Activated naive CD4-positive, alpha-beta T cell treated with anti-CD3 and anti-CD28 coated beads, Interleukin-2, amount 50 U/mL, for 72 hours (primary cell): ENCODE measurements around the gene TPO. TPM values are rescaled to one million over a fixed set of nuclear protein-coding genes. Genes with fewer than 3 reads are reported as not detected.
"Not testable (repeated sequence)": the region's sequence is repeated elsewhere in the genome, so short reads cannot be mapped to it uniquely, and the experiment has no call there.

Experiments
- ATAC-seq, 2 donors: fragments of 150-1000 bp; cut with Tn5 transposase; 2 replicates each; pipeline ENCODE4 v1.10.0; 2021; ENCODE audit warnings: mild to moderate bottlenecking in 2 of 2, moderate library complexity in 2 of 2
- DNase-seq, 2 donors: peaks; one replicate each; pipeline ENCODE4 v3.0.0; 2021 to 2022; ENCODE audit warnings: low spot score in 2 of 2
- H3K27ac Mint-ChIP-seq, 2 donors: one replicate each; pipeline ENCODE4 v1.8.0; 2022; ENCODE audit warnings: mild to moderate bottlenecking in 2 of 2, mixed read lengths in 2 of 2
- H3K36me3 Mint-ChIP-seq, 2 donors: one replicate each; pipeline ENCODE4 v1.8.0; 2022; ENCODE audit warnings: mixed read lengths in 2 of 2
- H3K9me3 Mint-ChIP-seq, 2 donors: one replicate each; pipeline ENCODE4 v1.8.0; 2022; ENCODE audit warnings: mixed read lengths in 2 of 2
- total RNA-seq, 2 donors: library from RNA; stranded (reverse); gene quantifications; one replicate each; pipeline ENCODE4 v1.2.3, GENCODE V29; 2022

Gene TPO
- total RNA-seq, 2 donors from 2014 or later = not detected

- H3K36me3 Mint-ChIP-seq = no peaks in the 10 kb centered on the region
- H3K9me3 Mint-ChIP-seq = no peaks in the 10 kb centered on the region
- DNase-seq (no peak), ATAC-seq (no peak)
- no peak overlapping the region for H3K27ac Mint-ChIP-seq
Observed at GRCh38 chr2:1516798-1517060, 103.5 kb downstream of the TPO start.

DNA sequence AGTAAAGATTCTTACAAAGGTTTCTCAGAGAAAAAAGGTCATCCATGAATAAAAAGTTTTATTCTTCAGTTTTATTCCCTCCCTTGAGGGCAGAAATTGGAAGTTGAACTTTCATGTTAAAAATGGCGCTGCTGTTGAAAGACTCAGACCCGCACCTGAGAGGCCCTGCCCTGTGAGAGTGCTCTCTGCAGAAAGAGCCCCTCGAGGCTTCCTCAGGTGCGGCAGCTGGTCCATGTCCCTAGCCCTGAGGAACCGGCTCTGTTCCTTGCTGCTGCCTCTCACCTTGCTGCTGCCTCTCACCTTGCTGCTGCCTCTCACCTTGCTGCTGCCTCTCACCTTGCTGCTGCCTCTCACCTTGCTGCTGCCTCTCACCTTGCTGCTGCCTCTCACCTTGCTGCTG, 104.0 kb downstream of the TPO start:
- H3K27ac Mint-ChIP-seq, H3K9me3 Mint-ChIP-seq, H3K36me3 Mint-ChIP-seq, ATAC-seq, DNase-seq: not testable (repeated sequence)

GRCh38 chr2:1517786-1518185, 104.5 kb downstream of the TPO start:
- no peaks in the 10 kb centered on the region for H3K9me3 Mint-ChIP-seq
- no peaks in the 10 kb centered on the region for H3K36me3 Mint-ChIP-seq
- no peak overlapping the region for H3K27ac Mint-ChIP-seq
- no peak for ATAC-seq
- DNase-seq = no peak

- Mint-ChIP-seq H3K36me3 (no peaks in the 10 kb centered on the region), H3K27ac (peak overlapping the region; percentile 68 to 73), H3K9me3 (no peaks in the 10 kb centered on the region)
- DNase-seq = no peak
- ATAC-seq = peak; percentile 64 to 74
Observed at GRCh38 chr2:1518331-1518803, 105.1 kb downstream of the TPO start.

DNA sequence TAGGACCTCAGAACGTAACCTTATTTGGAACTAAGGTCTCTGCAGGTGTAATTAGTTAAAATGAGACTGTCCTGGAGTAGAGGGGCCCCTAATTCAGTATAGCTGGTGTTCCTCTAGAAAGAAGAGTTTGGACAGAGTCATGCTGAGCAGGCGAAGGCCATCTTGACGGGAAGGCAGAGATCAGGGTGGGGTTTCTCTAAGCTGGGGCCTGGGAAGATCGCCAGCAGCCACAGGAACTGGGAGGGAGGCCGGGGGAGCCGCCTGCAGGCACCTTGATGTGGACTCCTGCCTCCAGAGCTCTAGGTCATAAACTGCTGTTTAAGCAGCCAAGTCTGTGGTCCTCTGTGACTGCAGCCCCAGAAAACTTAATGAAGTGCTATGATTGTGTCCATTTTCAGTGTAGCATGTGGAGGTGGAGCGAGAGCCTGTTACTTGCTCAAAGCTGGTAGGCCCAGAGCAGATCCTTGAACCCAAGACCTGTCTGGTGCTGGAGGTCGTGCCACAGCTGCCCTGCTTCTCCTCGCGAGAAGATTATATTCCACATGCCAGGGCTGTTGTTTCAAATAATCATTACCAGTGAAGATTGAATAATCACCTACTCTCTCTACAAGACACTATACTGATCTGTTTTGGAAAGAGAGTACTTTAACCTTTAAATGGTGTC, 105.7 kb downstream of the TPO start:
- peak in 1 of 2 donors; percentile 22 for ATAC-seq
- Mint-ChIP-seq H3K9me3 (no peaks in the 10 kb centered on the region), H3K36me3 (no peaks in the 10 kb centered on the region), H3K27ac (peak overlapping the region; percentile 68 to 73)
- no peak for DNase-seq

- no peak for DNase-seq
- ATAC-seq = no peak
- Mint-ChIP-seq H3K9me3 (no peaks in the 10 kb centered on the region), H3K36me3 (no peaks in the 10 kb centered on the region), H3K27ac (no peak overlapping the region)
Observed at GRCh38 chr2:1521191-1521877, 108.1 kb downstream of the TPO start.

DNA sequence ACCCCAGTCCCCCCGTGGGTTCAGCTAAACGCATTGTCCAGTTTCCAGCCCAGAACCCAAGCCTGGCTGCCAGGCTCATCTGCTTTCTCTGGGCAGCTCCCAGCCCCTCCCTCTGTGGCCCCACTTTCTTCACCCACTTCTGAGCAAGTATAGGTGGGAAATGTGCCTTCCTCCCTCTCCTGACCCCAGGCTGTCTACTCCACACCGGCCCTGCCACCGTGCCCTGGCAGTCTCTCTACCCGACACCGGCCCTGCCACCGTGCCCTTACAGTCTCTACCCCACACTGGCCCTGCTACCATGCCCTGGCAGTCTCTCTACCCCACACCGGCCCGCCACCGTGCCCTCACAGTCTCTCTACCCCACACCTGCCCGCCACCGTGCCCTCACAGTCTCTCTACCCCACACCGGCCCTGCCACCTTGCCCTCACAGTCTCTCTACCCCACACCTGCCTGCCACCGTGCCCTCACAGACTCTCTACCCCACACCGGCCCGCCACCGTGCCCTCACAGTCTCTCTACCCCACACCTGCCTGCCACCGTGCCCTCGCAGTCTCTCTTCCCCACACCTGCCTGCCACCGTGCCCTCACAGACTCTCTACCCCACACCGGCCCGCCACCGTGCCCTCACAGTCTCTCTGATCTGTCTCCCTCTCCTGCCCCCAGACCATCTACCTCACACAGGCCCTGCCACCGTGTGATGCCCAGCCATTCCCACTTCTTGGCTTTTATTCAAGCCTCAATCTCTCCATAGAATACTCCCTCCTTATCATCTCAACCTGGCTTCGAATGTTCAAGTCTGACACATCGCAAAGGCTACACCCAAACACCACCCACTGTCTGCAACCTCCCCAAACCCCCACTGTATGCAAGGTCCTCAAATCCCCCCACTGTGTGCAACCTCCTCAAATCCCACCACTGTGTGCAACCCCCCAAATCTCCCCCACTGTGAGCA, 108.9 kb downstream of the TPO start:
- no peaks in the 10 kb centered on the region for H3K36me3 Mint-ChIP-seq
- no peak for ATAC-seq
- no peak overlapping the region for H3K27ac Mint-ChIP-seq
- no peak for DNase-seq
- H3K9me3 Mint-ChIP-seq = no peaks in the 10 kb centered on the region

DNA sequence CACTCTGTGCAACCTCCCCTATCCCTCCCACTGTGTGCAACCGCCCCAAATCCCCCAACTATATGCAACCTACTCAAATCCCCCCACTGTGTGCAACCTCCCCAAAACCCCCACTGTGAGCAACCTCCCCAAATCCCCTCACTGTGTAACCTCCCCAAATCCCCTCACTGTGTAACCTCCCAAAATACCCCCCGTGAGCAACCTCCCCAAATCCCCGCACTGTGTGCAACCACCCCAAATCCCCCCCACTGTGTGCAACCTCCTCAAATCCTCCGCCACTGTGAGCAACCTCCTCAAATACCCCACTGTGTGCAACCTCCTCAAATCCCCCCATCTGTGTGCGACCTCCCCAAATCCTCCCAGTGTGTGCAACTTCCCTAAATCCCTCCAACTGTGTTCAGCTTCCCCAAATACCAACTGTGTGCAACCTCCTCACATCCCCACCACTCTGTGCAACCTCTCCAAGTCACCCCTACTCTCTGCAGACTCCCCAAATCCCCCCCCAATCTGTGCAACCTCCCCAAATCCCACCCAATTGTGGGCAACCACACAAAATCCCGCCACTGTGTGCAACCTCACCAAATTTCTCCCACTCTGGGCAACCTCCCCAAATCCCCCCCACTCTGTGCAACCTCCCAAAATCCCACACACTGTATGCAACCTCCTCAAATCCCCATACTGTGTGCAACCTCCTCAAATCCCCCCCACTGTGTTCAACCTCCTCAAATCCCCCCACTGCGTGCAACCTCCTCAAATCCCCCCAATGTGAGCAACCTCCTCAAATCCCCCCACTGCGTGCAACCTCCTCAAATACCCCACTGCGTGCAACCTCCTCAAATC, 114.1 kb downstream of the TPO start:
- no peaks in the 10 kb centered on the region for H3K36me3 Mint-ChIP-seq
- ATAC-seq (no peak), DNase-seq (no peak)
- no peak overlapping the region for H3K27ac Mint-ChIP-seq
- no peaks in the 10 kb centered on the region for H3K9me3 Mint-ChIP-seq

DNA sequence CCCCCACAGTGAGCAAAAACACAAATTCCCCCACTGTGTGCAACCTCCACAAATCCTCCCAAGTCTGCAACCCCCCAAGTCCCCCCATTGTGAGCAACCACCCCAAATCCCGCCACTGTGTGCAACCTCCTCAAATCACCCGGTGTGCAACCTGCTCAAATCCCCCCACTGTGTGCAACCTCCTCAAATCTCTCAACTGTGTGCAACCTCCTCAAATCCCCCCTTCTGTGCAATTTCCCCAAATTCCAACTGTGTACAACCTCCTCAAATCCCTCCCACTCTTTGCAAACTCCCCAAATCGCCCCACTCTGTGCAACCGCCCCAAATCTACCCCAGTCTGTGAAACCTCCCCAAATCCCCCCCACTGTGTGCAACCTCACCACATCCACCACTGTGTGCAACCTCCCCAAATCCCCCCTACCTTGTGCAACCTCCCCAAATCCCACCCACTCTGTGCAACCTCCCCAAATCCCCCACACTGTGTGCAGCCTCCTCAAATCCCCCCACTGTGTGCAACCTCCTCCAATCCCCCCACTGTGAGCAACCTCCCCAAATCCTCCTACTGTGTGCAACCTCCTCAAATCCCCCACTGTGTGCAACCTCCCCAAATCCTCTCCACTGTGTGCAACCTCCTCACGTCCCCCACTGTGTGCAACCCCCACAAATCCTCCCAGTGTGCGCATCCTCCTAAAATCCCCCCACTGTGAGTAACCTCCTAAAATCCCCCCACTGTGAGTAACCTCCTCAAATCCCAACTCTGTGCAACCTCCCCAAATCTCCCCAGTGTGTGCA, 115.2 kb downstream of the TPO start:
- DNase-seq (no peak), ATAC-seq (no peak)
- no peaks in the 10 kb centered on the region for H3K9me3 Mint-ChIP-seq
- H3K36me3 Mint-ChIP-seq = no peaks in the 10 kb centered on the region
- no peak overlapping the region for H3K27ac Mint-ChIP-seq

DNA sequence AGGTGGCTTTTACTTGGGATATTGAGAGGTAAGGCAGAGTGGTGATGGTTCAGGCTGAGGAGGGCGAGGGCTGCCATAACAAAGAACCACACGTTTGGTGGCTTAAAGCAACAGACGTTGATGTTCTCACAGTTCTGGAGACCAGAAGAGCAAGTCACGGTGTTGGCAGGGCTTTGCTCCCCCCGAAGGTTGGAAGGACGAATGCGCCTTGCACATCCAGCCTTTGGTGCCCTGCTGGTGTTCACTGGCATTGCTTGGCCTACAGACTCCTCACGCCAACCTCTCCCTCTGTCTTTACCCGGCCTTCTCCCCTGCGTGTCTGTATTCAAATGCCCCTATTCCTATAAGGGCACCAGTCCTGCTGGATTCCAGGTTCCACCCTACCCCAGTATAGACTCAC, 125.4 kb downstream of the TPO start:
- DNase-seq (no peak), ATAC-seq (peak in 1 of 2 donors; percentile 61)
- Mint-ChIP-seq H3K9me3 (no peaks in the 10 kb centered on the region), H3K36me3 (no peaks in the 10 kb centered on the region), H3K27ac (no peak overlapping the region)

DNA sequence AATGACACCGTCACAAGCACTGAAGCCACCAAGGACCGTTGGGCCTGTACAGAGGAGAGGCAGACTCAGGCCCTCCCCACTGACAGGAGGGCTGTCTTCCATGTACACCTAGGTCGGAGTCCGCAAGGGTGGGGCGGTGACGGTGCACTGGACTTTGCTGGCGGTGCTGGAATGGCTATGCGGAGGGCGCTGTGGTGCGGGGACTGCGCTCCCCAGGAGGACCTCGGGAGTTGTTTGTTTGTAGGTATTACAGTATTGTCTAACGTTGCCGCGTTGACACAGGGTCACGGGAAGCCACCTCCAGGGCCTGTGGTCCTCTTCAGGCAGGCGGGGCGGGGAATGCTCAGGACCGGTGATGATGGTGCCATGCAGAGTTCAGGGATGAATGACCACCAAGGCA, 126.2 kb downstream of the TPO start:
- DNase-seq (no peak), ATAC-seq (no peak)
- no peak overlapping the region for H3K27ac Mint-ChIP-seq
- H3K36me3 Mint-ChIP-seq = no peaks in the 10 kb centered on the region
- H3K9me3 Mint-ChIP-seq = no peaks in the 10 kb centered on the region

GRCh38 chr2:1539973-1540372, 126.7 kb downstream of the TPO start:
- no peak for DNase-seq
- Mint-ChIP-seq H3K36me3 (no peaks in the 10 kb centered on the region), H3K9me3 (no peaks in the 10 kb centered on the region), H3K27ac (no peak overlapping the region)
- ATAC-seq = no peak

DNA sequence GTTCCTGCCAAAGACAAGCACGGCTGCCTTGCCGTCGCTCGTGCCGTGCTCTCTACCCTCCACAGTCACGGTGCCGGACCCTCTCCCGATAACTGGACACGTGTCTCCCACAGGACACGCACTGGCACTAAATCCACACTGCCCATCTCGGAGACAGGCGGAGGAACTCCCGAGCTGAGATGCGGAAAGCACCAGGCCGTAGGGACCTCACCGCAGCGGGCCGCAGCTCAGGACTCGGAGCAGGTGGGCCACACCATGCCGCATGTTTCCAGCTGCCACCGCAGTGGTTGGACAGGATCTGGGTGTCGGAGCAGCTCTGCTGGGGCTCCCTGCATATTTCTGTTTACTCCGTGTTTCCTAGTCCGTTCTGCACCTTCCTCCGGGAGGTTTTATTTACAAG, 127.2 kb downstream of the TPO start:
- no peaks in the 10 kb centered on the region for H3K9me3 Mint-ChIP-seq
- no peak for DNase-seq
- no peak for ATAC-seq
- H3K27ac Mint-ChIP-seq = no peak overlapping the region
- H3K36me3 Mint-ChIP-seq = no peaks in the 10 kb centered on the region

GRCh38 chr2:1541040-1541439, 127.8 kb downstream of the TPO start:
- ATAC-seq (no peak), DNase-seq (no peak)
- H3K36me3 Mint-ChIP-seq = no peaks in the 10 kb centered on the region
- no peaks in the 10 kb centered on the region for H3K9me3 Mint-ChIP-seq
- H3K27ac Mint-ChIP-seq = no peak overlapping the region

GRCh38 chr2:1541819-1542475, 128.7 kb downstream of the TPO start:
- Mint-ChIP-seq H3K9me3 (no peaks in the 10 kb centered on the region), H3K36me3 (no peaks in the 10 kb centered on the region), H3K27ac (no peak overlapping the region)
- ATAC-seq (no peak), DNase-seq (no peak)
